T-helper 1 cell (primary cell): ENCODE measurements around the gene AQP5.

Experiments
- DNase-seq, 5 donors: peaks; one replicate each; pipeline ENCODE4 v3.0.0-alpha.2; 2012 to 2020

The AQP5 gene

GRCh38 chr12:49932533-49933130 lies 29.0 kb upstream of the AQP5 start:
- no peak for DNase-seq

- no peak for DNase-seq
These were observed 27.9 kb upstream of the AQP5 start for GRCh38 chr12:49933796-49934195.

- DNase-seq: no peak
These were observed 27.2 kb upstream of the AQP5 start for GRCh38 chr12:49934505-49934904.

GRCh38 chr12:49936925-49937324 lies 24.7 kb upstream of the AQP5 start:
- DNase-seq: no peak

- DNase-seq: no peak
These were observed 23.9 kb upstream of the AQP5 start for GRCh38 chr12:49937639-49938300.

- DNase-seq: no peak
These were observed 22.4 kb upstream of the AQP5 start for GRCh38 chr12:49939307-49939706.

- no peak for DNase-seq
These were observed 22.0 kb upstream of the AQP5 start for GRCh38 chr12:49939707-49940106.

GRCh38 chr12:49941556-49942511 lies 19.8 kb upstream of the AQP5 start:
- no peak for DNase-seq

- no peak for DNase-seq
These were observed 19.2 kb upstream of the AQP5 start for GRCh38 chr12:49942512-49942893.

GRCh38 chr12:49942921-49943624 lies 18.6 kb upstream of the AQP5 start:
- DNase-seq: peak in 1 of 5 donors; percentile 58

GRCh38 chr12:49943625-49943960 lies 18.1 kb upstream of the AQP5 start:
- no peak for DNase-seq

GRCh38 chr12:49944046-49944445 lies 17.6 kb upstream of the AQP5 start:
- DNase-seq: no peak

GRCh38 chr12:49944718-49945117 lies 17.0 kb upstream of the AQP5 start:
- no peak for DNase-seq

- DNase-seq: peak; percentile 51 to 89 (median 66)
These were observed 16.1 kb upstream of the AQP5 start for GRCh38 chr12:49945394-49946080.

- no peak for DNase-seq
These were observed 15.6 kb upstream of the AQP5 start for GRCh38 chr12:49946086-49946485.

GRCh38 chr12:49946497-49946896 lies 15.2 kb upstream of the AQP5 start:
- DNase-seq: no peak

GRCh38 chr12:49947593-49948226 lies 14.0 kb upstream of the AQP5 start:
- no peak for DNase-seq

GRCh38 chr12:49948866-49949845 lies 12.5 kb upstream of the AQP5 start:
- no peak for DNase-seq

- DNase-seq: no peak
These were observed 11.8 kb upstream of the AQP5 start for GRCh38 chr12:49949866-49950265.
